Measurements from ENCODE around the gene OR2B2. TPM values are rescaled to one million over a fixed set of nuclear protein-coding genes. Genes with fewer than 3 reads are reported as not detected.

The OR2B2 gene
- total and polyA plus RNA-seq, 2 of the 4 experiments (the other 2 are of a cell fraction), result not detected

GRCh38 chr6:27893059-27893835 is 18.9 kb downstream of the OR2B2 start:
- Histone ChIP-seq H4K8ac (ENCODE audit: low read depth in 2 of 2, low read length in 2 of 2) (peak overlapping the region in 1 of 2 experiments; percentile 37; a peak in 2 of 4 replicates), H2AK5ac (ENCODE audit: low read depth, low read length) (no peak overlapping the region; the same call in 1 of the 2 replicates), H3K9me1 (ENCODE audit: insufficient read depth, low read length) (0 out of 2 replicates have a peak, but pooled peaks cover 3% of the 10 kb centered on the region), H3K9ac (ENCODE audit: low read depth, low read length) (peak overlapping the region; percentile 75), H2AK9ac (replicated peaks; ENCODE audit: low read depth, low read length, poor library complexity) (peak overlapping the region; percentile 57), H2BK20ac (ENCODE audit: low read depth, low read length) (no peak overlapping the region), H3K23ac (ENCODE audit: low read depth, low read length) (peak overlapping the region; percentile 77; the same call in 1 of the 2 replicates), H2BK120ac (ENCODE audit: low read depth, low read length) (no peak overlapping the region), H2BK15ac (ENCODE audit: low read depth, low read length) (no peak overlapping the region; the same call in 2 of the 3 replicates), H4K20me1 (ENCODE audit: insufficient read depth, low read length) (no peaks in the 10 kb centered on the region), H3K27ac (ENCODE audit: insufficient read depth, low read length) (peak overlapping the region; percentile 48), H3K4ac (ENCODE audit: low read depth, low read length) (peak overlapping the region; percentile 43), H3K4me1 (ENCODE audit: control insufficient read depth, insufficient read depth, low read length) (peaks cover 5% of the 10 kb centered on the region), H3K18ac (ENCODE audit: low read depth, low read length) (no peak overlapping the region), H3K36me3 (ENCODE audit: control insufficient read depth, insufficient read depth, low read length) (no peaks in the 10 kb centered on the region), H2AFZ (replicated peaks; ENCODE audit: low read length, poor library complexity) (peak overlapping the region; percentile 83), H3K4me2 (ENCODE audit: low read depth, low read length) (peak overlapping the region; percentile 75), H3K14ac (replicated peaks; ENCODE audit: low read depth, low read length) (peak overlapping the region; percentile 54), H4K91ac (ENCODE audit: insufficient read depth, low read depth, low read length) (0 out of 2 replicates have a peak overlapping the region, but pooled peaks have one; percentile 17), H3K27me3 (ENCODE audit: control insufficient read depth, insufficient read depth, low read length) (no peaks in the 10 kb centered on the region), H3K56ac (ENCODE audit: extremely low read depth, insufficient read depth, low read length) (peak overlapping the region; percentile 80; the same call in 1 of the 2 replicates), H3K79me1 (ENCODE audit: low read depth in 1 of 2, low read length in 2 of 2) (peaks cover 0 to 6% of the 10 kb centered on the region in 2 experiments; a peak in 1 of 4 replicates), H3K4me3 (ENCODE audit: insufficient read depth, low read depth, low read length) (peak overlapping the region; percentile 67), H3K9me3 (ENCODE audit: control insufficient read depth, insufficient read depth, low read length) (no peaks in the 10 kb centered on the region), H4K5ac (ENCODE audit: low read depth, low read length) (no peak overlapping the region), H2BK5ac (ENCODE audit: low read depth, low read length, poor library complexity, severe bottlenecking) (peak overlapping the region; percentile 57)
- intact Hi-C loops (cut with micrococcal nuclease), result loop anchor here (1.0 to 10.0 kb wide), 4 partner anchors 598 to 1860 kb away; a partner anchor contains a TSS
- POLR2A ChIA-PET (ENCODE audit: unreplicated experiment), result interaction anchor here (0.6 to 2.9 kb wide), 21 partner anchors 18 to 1867 kb away, joined by 3 to 19 read pairs (median 5); a partner anchor contains a TSS
- 2% methylated on average over 24 of the region's 41 CpGs; no CpG with 5 or more reads in 1 of the 2 experiments for WGBS, 2 experiments (ENCODE audit: extremely low coverage in 2 of 2, insufficient read length in 1 of 2)
- DNase-seq, result peak; percentile 99
- TF ChIP-seq RAD21 (IDR thresholded peaks at IDR 0.05; ENCODE audit: low read length), result no peak
- TF ChIP-seq ELK1 (IDR thresholded peaks at IDR 0.05; ENCODE audit: borderline replicate concordance, low read depth, low read length), result no peak
- TF ChIP-seq POLR2A (IDR thresholded peaks at IDR 0.05; ENCODE audit: low read depth, low read length), result peak; percentile 99
- no peak for TF ChIP-seq FOS (IDR thresholded peaks at IDR 0.05; ENCODE audit: low read depth, low read length)
- no peak for TF ChIP-seq RFX5 (IDR thresholded peaks at IDR 0.05; ENCODE audit: low read depth, low read length)
- TF ChIP-seq, protein P1, sequence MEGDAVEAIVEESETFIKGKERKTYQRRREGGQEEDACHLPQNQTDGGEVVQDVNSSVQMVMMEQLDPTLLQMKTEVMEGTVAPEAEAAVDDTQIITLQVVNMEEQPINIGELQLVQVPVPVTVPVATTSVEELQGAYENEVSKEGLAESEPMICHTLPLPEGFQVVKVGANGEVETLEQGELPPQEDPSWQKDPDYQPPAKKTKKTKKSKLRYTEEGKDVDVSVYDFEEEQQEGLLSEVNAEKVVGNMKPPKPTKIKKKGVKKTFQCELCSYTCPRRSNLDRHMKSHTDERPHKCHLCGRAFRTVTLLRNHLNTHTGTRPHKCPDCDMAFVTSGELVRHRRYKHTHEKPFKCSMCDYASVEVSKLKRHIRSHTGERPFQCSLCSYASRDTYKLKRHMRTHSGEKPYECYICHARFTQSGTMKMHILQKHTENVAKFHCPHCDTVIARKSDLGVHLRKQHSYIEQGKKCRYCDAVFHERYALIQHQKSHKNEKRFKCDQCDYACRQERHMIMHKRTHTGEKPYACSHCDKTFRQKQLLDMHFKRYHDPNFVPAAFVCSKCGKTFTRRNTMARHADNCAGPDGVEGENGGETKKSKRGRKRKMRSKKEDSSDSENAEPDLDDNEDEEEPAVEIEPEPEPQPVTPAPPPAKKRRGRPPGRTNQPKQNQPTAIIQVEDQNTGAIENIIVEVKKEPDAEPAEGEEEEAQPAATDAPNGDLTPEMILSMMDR (conservative IDR thresholded peaks at IDR 0.05; ENCODE audit: low read depth, low read length), result no peak
- no peak for TF ChIP-seq SMC3 (IDR thresholded peaks at IDR 0.05; ENCODE audit: low read depth, low read length)
- peak; percentile 51 for TF ChIP-seq CEBPB (IDR thresholded peaks at IDR 0.05; ENCODE audit: low read depth, low read length)
- peak; percentile 34; the same call in 1 of the 2 replicates for TF ChIP-seq MAZ (IDR thresholded peaks at IDR 0.05; ENCODE audit: borderline replicate concordance, low read depth, low read length)
- peak; percentile 54; the same call in 1 of the 2 replicates for TF ChIP-seq MXI1 (IDR thresholded peaks at IDR 0.05; ENCODE audit: borderline replicate concordance, low read depth, low read length)
- TF ChIP-seq, protein P2, sequence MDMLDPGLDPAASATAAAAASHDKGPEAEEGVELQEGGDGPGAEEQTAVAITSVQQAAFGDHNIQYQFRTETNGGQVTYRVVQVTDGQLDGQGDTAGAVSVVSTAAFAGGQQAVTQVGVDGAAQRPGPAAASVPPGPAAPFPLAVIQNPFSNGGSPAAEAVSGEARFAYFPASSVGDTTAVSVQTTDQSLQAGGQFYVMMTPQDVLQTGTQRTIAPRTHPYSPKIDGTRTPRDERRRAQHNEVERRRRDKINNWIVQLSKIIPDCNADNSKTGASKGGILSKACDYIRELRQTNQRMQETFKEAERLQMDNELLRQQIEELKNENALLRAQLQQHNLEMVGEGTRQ (IDR thresholded peaks at IDR 0.05; ENCODE audit: low read depth, low read length), result no peak
- TF ChIP-seq MAFK (IDR thresholded peaks at IDR 0.05; ENCODE audit: low read depth, low read length), result no peak
- no peak for TF ChIP-seq BHLHE40 (IDR thresholded peaks at IDR 0.05; ENCODE audit: low read depth, low read length)
- ATAC-seq (ENCODE audit: low read depth), result peak; percentile 64
- dilution Hi-C loops (cut with HindIII; ENCODE audit: low sequenced_read_pairs, unreplicated experiment), result loop anchor here (25.0 kb wide), 1 partner anchor 756 kb away; a partner anchor contains a TSS
- CTCF ChIA-PET, result interaction anchor here (0.6 to 1.1 kb wide), 5 partner anchors 21 to 766 kb away, joined by 3 read pairs; a partner anchor contains a TSS
- TSS peak; percentile 87 for BruUV-seq (replicated peaks)
- in situ Hi-C loops (cut with MboI; ENCODE audit: low sequenced_read_pairs), result loop anchor here (5.0 to 10.0 kb wide), 3 partner anchors 86 to 746 kb away; partner anchors contain the start of gene ZNF184

Measured in IMR-90 (cell line).